ENCODE data around the gene PCDH8.

DNA sequence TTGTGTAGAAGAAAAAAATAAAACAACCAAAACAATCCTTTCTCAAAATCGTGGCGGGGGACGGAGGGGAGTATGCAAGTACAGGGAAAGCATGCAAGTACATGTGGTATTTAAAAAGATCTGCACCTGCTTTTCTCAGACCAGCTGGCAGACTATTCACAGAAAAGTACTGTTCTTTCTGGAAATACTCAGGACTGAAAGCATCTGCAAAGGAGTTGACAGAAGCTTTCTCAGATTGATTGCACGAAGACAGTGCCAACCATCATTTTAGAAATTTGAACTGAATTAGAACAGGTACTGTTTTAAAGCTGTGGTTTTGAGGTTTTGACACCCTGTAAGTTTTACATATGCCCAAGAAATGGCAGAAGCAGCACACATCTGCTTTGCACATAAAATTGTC is 19.8 kb upstream of the PCDH8 start:
- TF ChIP-seq, protein P1, sequence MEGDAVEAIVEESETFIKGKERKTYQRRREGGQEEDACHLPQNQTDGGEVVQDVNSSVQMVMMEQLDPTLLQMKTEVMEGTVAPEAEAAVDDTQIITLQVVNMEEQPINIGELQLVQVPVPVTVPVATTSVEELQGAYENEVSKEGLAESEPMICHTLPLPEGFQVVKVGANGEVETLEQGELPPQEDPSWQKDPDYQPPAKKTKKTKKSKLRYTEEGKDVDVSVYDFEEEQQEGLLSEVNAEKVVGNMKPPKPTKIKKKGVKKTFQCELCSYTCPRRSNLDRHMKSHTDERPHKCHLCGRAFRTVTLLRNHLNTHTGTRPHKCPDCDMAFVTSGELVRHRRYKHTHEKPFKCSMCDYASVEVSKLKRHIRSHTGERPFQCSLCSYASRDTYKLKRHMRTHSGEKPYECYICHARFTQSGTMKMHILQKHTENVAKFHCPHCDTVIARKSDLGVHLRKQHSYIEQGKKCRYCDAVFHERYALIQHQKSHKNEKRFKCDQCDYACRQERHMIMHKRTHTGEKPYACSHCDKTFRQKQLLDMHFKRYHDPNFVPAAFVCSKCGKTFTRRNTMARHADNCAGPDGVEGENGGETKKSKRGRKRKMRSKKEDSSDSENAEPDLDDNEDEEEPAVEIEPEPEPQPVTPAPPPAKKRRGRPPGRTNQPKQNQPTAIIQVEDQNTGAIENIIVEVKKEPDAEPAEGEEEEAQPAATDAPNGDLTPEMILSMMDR (IDR thresholded peaks at IDR 0.05): no peak
- no peak for TF ChIP-seq POLR2A (IDR thresholded peaks at IDR 0.05)

Measured in adrenal gland (tissue), 5 donors.